Testis (tissue), 3 donors: ENCODE results near the gene MCM7. TPM values are rescaled to one million over a fixed set of nuclear protein-coding genes. Genes with fewer than 3 reads are reported as not detected.

Experiments
- DNase-seq: peaks from one replicate; pipeline ENCODE4 v3.0.0-alpha.2; 2019
- H3K27ac ChIP-seq, 2 donors: fragments of 200-600 bp; sonication (generic); one replicate each; pipeline ENCODE4 v1.5.1; 2019
- H3K27me3 ChIP-seq: fragments of 200-600 bp; sonication (generic); one replicate; pipeline ENCODE4 v1.5.1; 2019
- H3K36me3 ChIP-seq: fragments of 200-600 bp; sonication (generic); one replicate; pipeline ENCODE4 v1.5.1; 2017; ENCODE audit warnings: low read depth; ENCODE audit errors: missing control alignments
- H3K4me1 ChIP-seq: fragments of 200-600 bp; sonication (generic); one replicate; pipeline ENCODE4 v1.5.1; 2019
- H3K4me3 ChIP-seq, 2 donors: fragments of 200-600 bp; sonication (generic); one replicate each; pipeline ENCODE4 v1.5.1; 2017 to 2019
- H3K9me3 ChIP-seq: fragments of 200-600 bp; sonication (generic); one replicate; pipeline ENCODE4 v1.5.1; 2017
- CTCF ChIP-seq, 3 experiments: fragments of 450-650 bp in 2 of 3; fragments of 200-600 bp in 1 of 3; sonication (generic) in 1 of 3; IDR thresholded peaks; one replicate each; pipeline ENCODE4 v1.5.1; 2016 to 2019; ENCODE audit warnings: antibody characterized with exemption in 3 of 3, mild to moderate bottlenecking in 2 of 3, moderate library complexity in 1 of 3
- POLR2A ChIP-seq: fragments of 450-650 bp; IDR thresholded peaks from one replicate; pipeline ENCODE4 v1.6.1; 2017; ENCODE audit warnings: antibody characterized with exemption, mild to moderate bottlenecking, moderate library complexity
- WGBS, 2 donors: methylation state at CpG; one replicate each; pipeline ENCODE4 v1.1.5; 2018; 5-methylcytosine and 5-hydroxymethylcytosine counted together
- intact Hi-C: fragments of 100-400 bp; cut with DNase I; formaldehyde crosslinking; loops from one replicate; pipeline ENCODE4 v1.15.1; 2023; ENCODE audit warnings: low total_unique reads
- polyA plus RNA-seq: library from polyadenylated mRNA; stranded (reverse); fragments of 350-450 nt; fragmentation: Illumina TruSeq; extraction: RNeasy Lipid Tissue Mini Kit (QIAGEN cat#74804); gene quantifications from one replicate; pipeline ENCODE4 v1.2.3, GENCODE V29; 2014; ENCODE audit warnings: low read depth, low replicate concordance; ENCODE audit not compliant: insufficient read depth
- total RNA-seq, 2 donors: library from RNA; depleted of rRNA; stranded (reverse); fragments of >200 nt; gene quantifications; one replicate each; pipeline ENCODE4 v1.2.3, GENCODE V29; 2016

MCM7 gene
- total and polyA plus RNA-seq, 3 donors from 2014 or later = 85.1 to 137 (median 86.5) TPM

- no peak for DNase-seq
- 70 to 75% methylated on average over 11 of the region's 11 CpGs for WGBS, 2 donors
These were observed 13.0 kb downstream of the MCM7 start for GRCh38 chr7:100088095-100088620.

GRCh38 chr7:100087055-100087750 lies 14.0 kb downstream of the MCM7 start:
- TF ChIP-seq POLR2A (no peak), CTCF (IDR thresholded peaks at IDR 0.05) (no peak)
- H3K4me1 ChIP-seq = peaks cover 20% of the 10 kb centered on the region
- no peak overlapping the region for H3K4me3 ChIP-seq
- no peaks in the 10 kb centered on the region for H3K9me3 ChIP-seq
- no peaks in the 10 kb centered on the region for H3K27me3 ChIP-seq
- 63 to 64% methylated on average over 10 of the region's 10 CpGs for WGBS, 2 donors
- intact Hi-C loops = loop anchor here (5.0 to 10.0 kb wide), 2 partner anchors 40 to 92 kb away; partner anchors contain the start of gene MBLAC1
- no peak overlapping the region for H3K27ac ChIP-seq
- no peak for DNase-seq
- H3K36me3 ChIP-seq = no peaks in the 10 kb centered on the region

More at GRCh38 chr7:100088095-100088620, 13.0 kb downstream of the MCM7 start:
- no peak for TF ChIP-seq CTCF (IDR thresholded peaks at IDR 0.05)
- no peak for TF ChIP-seq POLR2A
- Histone ChIP-seq H3K36me3 (no peaks in the 10 kb centered on the region), H3K4me3 (peak overlapping the region; percentile 74 to 91), H3K27ac (peak overlapping the region; percentile 84 to 87), H3K4me1 (peaks cover 20% of the 10 kb centered on the region), H3K9me3 (no peaks in the 10 kb centered on the region), H3K27me3 (no peaks in the 10 kb centered on the region)
- intact Hi-C loops = loop anchor here (5.0 to 10.0 kb wide), 2 partner anchors 39 to 93 kb away; partner anchors contain the start of gene MBLAC1

GRCh38 chr7:100085515-100085914 lies 15.7 kb downstream of the MCM7 start:
- TF ChIP-seq POLR2A (no peak), CTCF (IDR thresholded peaks at IDR 0.05) (no peak)
- WGBS, 2 donors = 56 to 57% methylated on average over 3 of the region's 3 CpGs
- Histone ChIP-seq H3K27ac (no peak overlapping the region), H3K27me3 (no peaks in the 10 kb centered on the region), H3K4me3 (no peak overlapping the region), H3K36me3 (no peaks in the 10 kb centered on the region), H3K4me1 (peaks cover 23% of the 10 kb centered on the region), H3K9me3 (no peaks in the 10 kb centered on the region)
- intact Hi-C loops = loop anchor here (5.0 to 10.0 kb wide), 2 partner anchors 42 to 91 kb away; partner anchors contain the start of gene MBLAC1
- no peak for DNase-seq

GRCh38 chr7:100082978-100083377 lies 18.2 kb downstream of the MCM7 start:
- 66% methylated on average over 4 of the region's 4 CpGs for WGBS, 2 donors
- no peak for DNase-seq
- TF ChIP-seq CTCF (IDR thresholded peaks at IDR 0.05) (no peak), POLR2A (no peak)

More at GRCh38 chr7:100082978-100083377, 18.2 kb downstream of the MCM7 start:
- peak overlapping the region in 1 of 2 donors; percentile 97 for H3K4me3 ChIP-seq
- no peaks in the 10 kb centered on the region for H3K9me3 ChIP-seq
- peaks cover 17% of the 10 kb centered on the region for H3K4me1 ChIP-seq
- intact Hi-C loops = loop anchor here (10.0 kb wide), 1 partner anchor 88 kb away; no protein-coding TSS in a partner anchor
- no peaks in the 10 kb centered on the region for H3K36me3 ChIP-seq
- H3K27me3 ChIP-seq = no peaks in the 10 kb centered on the region
- peak overlapping the region in 1 of 2 donors; percentile 67 for H3K27ac ChIP-seq
